Body of pancreas (tissue), 4 donors: ENCODE data around the gene ERBB2. TPM values are rescaled to one million over a fixed set of nuclear protein-coding genes. Genes with fewer than 3 reads are reported as not detected.

Experiments used
- ATAC-seq: fragments of 150-250 bp; one replicate; pipeline ENCODE4 v1.9.1; 2016
- DNase-seq, 4 donors: peaks; one replicate each; pipeline ENCODE4 v3.0.0-alpha.2; 2019
- H3K27ac ChIP-seq, 4 donors: fragments of 200-600 bp; sonication (generic); 1 replicate in 3 of 4; 2 replicates in 1 of 4; pipeline versions ENCODE4 v1.5.1 to v1.6.1; 2016 to 2019; ENCODE audit warnings: mild to moderate bottlenecking in 1 of 4, mixed read lengths in 1 of 4, moderate library complexity in 1 of 4
- H3K27me3 ChIP-seq, 2 donors: fragments of 200-600 bp; sonication (generic); one replicate each; pipeline ENCODE4 v1.6.0; 2016; ENCODE audit warnings: mild to moderate bottlenecking in 1 of 2
- H3K36me3 ChIP-seq, 2 donors: fragments of 200-600 bp; sonication (generic); replicated peaks in 1 of 2; 2 replicates each; pipeline ENCODE4 v1.5.1; 2016; ENCODE audit warnings: low read depth in 2 of 2; ENCODE audit not compliant: insufficient read depth in 1 of 2
- H3K4me1 ChIP-seq: fragments of 200-600 bp; sonication (generic); one replicate; pipeline ENCODE4 v1.6.0; 2016
- H3K4me3 ChIP-seq, 2 donors: fragments of 200-600 bp; sonication (generic); 1 replicate in 1 of 2; 2 replicates in 1 of 2; pipeline ENCODE4 v1.5.1; 2016 to 2019
- H3K9me3 ChIP-seq, 3 donors: fragments of 200-600 bp; sonication (generic); 1 replicate in 2 of 3; 2 replicates in 1 of 3; pipeline ENCODE4 v1.5.1; 2016
- POLR2A ChIP-seq, 3 donors: fragments of 450-650 bp; IDR thresholded peaks; one replicate each; pipeline ENCODE4 v1.6.1; 2016; ENCODE audit warnings: antibody characterized with exemption in 3 of 3, mild to moderate bottlenecking in 2 of 3
- WGBS, 2 donors: methylation state at CpG; one replicate each; pipeline ENCODE4 v1.1.5; 2017; 5-methylcytosine and 5-hydroxymethylcytosine counted together
- intact Hi-C: fragments of 100-400 bp; cut with DNase I; formaldehyde crosslinking; loops from one replicate; pipeline ENCODE4 v1.15.1; 2023
- total RNA-seq, 2 donors: library from RNA; depleted of rRNA; stranded (reverse); fragments of >200 nt; gene quantifications; one replicate each; pipeline ENCODE4 v1.1.0, GENCODE V29; 2016
- TF ChIP-seq, protein P1 (sequence below), 7 experiments: fragments of 450-650 bp in 4 of 7; fragments of 200-600 bp in 3 of 7; sonication (generic) in 3 of 7; IDR thresholded peaks; one replicate each; pipeline ENCODE4 v1.5.1; 2016 to 2019; ENCODE audit warnings: antibody characterized with exemption in 7 of 7

The ERBB2 gene
- total RNA-seq, 2 donors from 2014 or later: 52.4 to 65.3 TPM

DNA sequence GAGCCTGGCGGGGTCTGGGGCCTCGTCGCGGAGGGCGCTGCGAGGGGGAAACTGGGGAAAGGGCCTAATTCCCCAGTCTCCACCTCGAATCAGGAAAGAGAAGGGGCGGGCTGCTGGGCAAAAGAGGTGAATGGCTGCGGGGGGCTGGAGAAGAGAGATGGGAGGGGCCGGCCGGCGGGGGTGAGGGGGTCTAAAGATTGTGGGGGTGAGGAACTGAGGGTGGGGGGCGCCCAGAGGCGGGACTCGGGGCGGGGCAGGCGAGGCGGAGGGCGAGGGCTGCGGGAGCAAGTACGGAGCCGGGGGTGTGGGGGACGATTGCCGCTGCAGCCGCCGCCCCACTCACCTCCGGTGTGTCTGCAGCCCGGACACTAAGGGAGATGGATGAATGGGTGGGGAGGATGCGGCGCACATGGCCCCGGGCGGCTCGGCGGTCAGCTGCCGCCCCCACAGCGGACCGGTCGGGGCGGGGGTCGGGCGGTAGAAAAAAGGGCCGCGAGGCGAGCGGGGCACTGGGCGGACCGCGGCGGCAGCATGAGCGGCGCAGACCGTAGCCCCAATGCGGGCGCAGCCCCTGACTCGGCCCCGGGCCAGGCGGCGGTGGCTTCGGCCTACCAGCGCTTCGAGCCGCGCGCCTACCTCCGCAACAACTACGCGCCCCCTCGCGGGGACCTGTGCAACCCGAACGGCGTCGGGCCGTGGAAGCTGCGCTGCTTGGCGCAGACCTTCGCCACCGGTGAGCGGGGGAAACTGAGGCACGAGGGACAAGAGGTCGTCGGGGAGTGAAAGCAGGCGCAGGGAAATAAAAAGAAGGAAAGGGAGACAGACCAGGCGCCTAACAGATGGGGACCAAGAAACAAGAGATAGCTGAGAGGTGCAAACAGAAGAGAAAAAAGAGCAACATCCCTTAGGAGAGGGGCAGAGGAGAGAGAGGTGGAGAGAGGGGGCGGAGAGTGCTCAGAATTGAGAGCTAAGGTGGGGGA is 31.6 kb upstream of the ERBB2 start, which contains the start of gene PNMT:
Gene PNMT (plus strand): TSS at position 509 of the 980 bp plus-strand sequence. CDS start 23 bp downstream, at position 532.
- WGBS, 2 donors: 5 to 9% methylated on average over 61 to 68 of the region's 85 CpGs
- TF ChIP-seq, protein P1, sequence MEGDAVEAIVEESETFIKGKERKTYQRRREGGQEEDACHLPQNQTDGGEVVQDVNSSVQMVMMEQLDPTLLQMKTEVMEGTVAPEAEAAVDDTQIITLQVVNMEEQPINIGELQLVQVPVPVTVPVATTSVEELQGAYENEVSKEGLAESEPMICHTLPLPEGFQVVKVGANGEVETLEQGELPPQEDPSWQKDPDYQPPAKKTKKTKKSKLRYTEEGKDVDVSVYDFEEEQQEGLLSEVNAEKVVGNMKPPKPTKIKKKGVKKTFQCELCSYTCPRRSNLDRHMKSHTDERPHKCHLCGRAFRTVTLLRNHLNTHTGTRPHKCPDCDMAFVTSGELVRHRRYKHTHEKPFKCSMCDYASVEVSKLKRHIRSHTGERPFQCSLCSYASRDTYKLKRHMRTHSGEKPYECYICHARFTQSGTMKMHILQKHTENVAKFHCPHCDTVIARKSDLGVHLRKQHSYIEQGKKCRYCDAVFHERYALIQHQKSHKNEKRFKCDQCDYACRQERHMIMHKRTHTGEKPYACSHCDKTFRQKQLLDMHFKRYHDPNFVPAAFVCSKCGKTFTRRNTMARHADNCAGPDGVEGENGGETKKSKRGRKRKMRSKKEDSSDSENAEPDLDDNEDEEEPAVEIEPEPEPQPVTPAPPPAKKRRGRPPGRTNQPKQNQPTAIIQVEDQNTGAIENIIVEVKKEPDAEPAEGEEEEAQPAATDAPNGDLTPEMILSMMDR (IDR thresholded peaks at IDR 0.05): peak; percentile 48 to 73 (median 66)
- no peak for TF ChIP-seq POLR2A (IDR thresholded peaks at IDR 0.05)

DNA sequence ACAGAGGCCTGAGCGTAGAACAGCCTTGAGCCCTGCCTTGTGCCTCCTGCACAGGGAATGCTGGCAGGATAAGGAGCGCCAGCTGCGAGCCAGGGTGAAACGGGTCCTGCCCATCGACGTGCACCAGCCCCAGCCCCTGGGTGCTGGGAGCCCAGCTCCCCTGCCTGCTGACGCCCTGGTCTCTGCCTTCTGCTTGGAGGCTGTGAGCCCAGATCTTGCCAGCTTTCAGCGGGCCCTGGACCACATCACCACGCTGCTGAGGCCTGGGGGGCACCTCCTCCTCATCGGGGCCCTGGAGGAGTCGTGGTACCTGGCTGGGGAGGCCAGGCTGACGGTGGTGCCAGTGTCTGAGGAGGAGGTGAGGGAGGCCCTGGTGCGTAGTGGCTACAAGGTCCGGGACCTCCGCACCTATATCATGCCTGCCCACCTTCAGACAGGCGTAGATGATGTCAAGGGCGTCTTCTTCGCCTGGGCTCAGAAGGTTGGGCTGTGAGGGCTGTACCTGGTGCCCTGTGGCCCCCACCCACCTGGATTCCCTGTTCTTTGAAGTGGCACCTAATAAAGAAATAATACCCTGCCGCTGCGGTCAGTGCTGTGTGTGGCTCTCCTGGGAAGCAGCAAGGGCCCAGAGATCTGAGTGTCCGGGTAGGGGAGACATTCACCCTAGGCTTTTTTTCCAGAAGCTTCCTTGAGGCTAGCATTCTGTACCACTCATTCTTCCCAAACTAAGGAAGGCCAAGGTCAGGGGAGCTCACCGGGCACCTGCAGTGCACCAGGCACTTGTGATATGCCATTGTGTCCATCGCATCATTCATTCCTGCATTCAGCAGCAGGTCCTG is 29.7 kb upstream of the ERBB2 start:
- no peak for TF ChIP-seq POLR2A (IDR thresholded peaks at IDR 0.05)
- TF ChIP-seq, protein P1 (IDR thresholded peaks at IDR 0.05): no peak
- ATAC-seq (no peak), DNase-seq (no peak)
- Histone ChIP-seq H3K9me3 (no peaks in the 10 kb centered on the region), H3K27me3 (no peaks in the 10 kb centered on the region), H3K36me3 (no peaks in the 10 kb centered on the region), H3K4me3 (no peak overlapping the region), H3K4me1 (peaks cover 41% of the 10 kb centered on the region), H3K27ac (no peak overlapping the region)
- intact Hi-C loops: no loop called here
- WGBS, 2 donors: 69 to 70% methylated on average over 16 to 23 of the region's 23 CpGs

More for the DNA sequence above, 31.6 kb upstream of the ERBB2 start, which contains the start of gene PNMT:
- peak within 1 kb of the TSS in 1 of 4 donors; percentile 8 for H3K27ac ChIP-seq
- no peaks in the 10 kb centered on the region for H3K9me3 ChIP-seq
- no peaks in the 10 kb centered on the region for H3K36me3 ChIP-seq
- peak; percentile 58 for ATAC-seq
- intact Hi-C loops: no loop called here
- peak; percentile 71 to 83 (median 76) for DNase-seq
- no peaks in the 10 kb centered on the region for H3K27me3 ChIP-seq
- H3K4me3 ChIP-seq: no peak within 1 kb of the TSS
- peaks cover 36% of the 10 kb centered on the region for H3K4me1 ChIP-seq

DNA sequence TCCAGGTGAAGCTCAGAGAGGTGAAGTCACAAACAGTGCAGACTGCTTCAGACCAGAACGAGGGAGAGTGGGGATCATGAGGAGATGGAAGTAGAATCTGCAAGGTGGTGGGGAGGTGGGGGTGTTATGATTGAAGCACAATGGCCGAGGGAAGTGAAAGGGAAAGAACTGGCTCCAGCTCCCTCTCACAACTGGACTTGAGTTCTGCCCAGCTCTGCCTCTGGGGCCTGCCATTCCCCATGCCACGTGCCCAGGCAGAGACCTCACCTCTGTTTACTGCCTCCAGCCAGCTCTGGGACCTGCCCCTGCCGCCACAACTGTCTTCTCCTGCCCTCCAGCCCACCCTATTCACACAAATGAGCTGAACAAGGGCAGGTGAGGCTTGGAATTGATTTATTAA is 29.1 kb upstream of the ERBB2 start:
- Histone ChIP-seq H3K36me3 (no peaks in the 10 kb centered on the region), H3K27me3 (no peaks in the 10 kb centered on the region), H3K9me3 (no peaks in the 10 kb centered on the region), H3K4me1 (peaks cover 43% of the 10 kb centered on the region), H3K27ac (no peak overlapping the region), H3K4me3 (no peak overlapping the region)
- TF ChIP-seq, protein P1 (IDR thresholded peaks at IDR 0.05): no peak
- TF ChIP-seq POLR2A (IDR thresholded peaks at IDR 0.05): no peak
- intact Hi-C loops: no loop called here
- WGBS, 2 donors: 40 to 44% methylated on average over 4 of the region's 4 CpGs
- DNase-seq (no peak), ATAC-seq (no peak)

DNA sequence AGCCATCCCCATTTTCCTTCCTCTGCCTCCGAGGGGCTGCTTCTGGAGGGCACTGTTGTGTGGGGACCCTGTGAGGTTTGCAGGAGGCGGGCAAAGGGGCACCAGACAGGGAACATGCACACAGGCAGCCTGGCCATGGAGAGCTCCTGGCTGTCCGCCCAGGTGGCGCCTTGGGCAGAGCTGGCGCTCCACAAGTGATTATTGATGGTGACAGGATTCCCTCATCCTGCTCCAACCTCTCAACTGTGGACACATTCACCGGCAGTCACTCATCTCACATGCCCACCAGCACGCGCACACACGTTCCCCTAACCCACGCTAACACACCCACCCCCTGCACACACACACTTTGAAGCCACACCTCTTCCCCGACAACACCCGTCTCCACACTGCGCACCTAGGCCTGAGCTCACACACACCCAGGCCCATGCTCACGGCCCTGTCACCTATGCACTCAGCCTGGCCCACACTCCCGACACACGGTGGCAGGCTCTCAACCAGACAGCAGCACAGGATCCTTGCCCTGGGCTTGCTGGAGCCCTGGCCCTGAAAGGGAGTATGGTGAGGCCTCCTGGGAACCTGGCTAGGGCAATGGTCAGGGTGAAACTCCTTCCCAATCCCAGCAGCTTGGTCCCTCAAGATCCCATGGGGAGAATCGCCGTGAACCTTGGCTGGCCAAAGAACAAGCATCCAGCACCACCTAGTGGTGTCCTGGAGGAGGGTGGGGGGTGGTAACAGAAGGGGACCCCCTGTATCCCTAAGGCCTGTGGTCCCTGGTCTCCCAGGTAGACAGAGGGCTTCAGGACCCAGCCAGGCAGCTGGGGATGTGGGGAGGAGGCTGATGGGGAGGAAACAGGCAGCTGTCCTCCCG is 28.0 kb upstream of the ERBB2 start:
- peak; percentile 37 to 58 (median 52) for DNase-seq
- intact Hi-C loops: no loop called here
- Histone ChIP-seq H3K27ac (no peak overlapping the region), H3K9me3 (no peaks in the 10 kb centered on the region), H3K4me3 (no peak overlapping the region), H3K4me1 (peaks cover 52% of the 10 kb centered on the region), H3K27me3 (no peaks in the 10 kb centered on the region), H3K36me3 (no peaks in the 10 kb centered on the region)
- TF ChIP-seq, protein P1 (IDR thresholded peaks at IDR 0.05): peak; percentile 25 to 64 (median 45)
- peak in 1 of 3 donors; percentile 8 for TF ChIP-seq POLR2A (IDR thresholded peaks at IDR 0.05)
- 22 to 23% methylated on average over 16 to 19 of the region's 19 CpGs for WGBS, 2 donors
- ATAC-seq: peak; percentile 22
